Kidney tubule cell (primary cell): ENCODE data around the gene CD6.

ENCODE experiments used
- DNase-seq: peaks from one replicate; pipeline ENCODE4 v3.0.0-alpha.2; 2018; ENCODE audit warnings: low spot score

The CD6 gene, protein sequence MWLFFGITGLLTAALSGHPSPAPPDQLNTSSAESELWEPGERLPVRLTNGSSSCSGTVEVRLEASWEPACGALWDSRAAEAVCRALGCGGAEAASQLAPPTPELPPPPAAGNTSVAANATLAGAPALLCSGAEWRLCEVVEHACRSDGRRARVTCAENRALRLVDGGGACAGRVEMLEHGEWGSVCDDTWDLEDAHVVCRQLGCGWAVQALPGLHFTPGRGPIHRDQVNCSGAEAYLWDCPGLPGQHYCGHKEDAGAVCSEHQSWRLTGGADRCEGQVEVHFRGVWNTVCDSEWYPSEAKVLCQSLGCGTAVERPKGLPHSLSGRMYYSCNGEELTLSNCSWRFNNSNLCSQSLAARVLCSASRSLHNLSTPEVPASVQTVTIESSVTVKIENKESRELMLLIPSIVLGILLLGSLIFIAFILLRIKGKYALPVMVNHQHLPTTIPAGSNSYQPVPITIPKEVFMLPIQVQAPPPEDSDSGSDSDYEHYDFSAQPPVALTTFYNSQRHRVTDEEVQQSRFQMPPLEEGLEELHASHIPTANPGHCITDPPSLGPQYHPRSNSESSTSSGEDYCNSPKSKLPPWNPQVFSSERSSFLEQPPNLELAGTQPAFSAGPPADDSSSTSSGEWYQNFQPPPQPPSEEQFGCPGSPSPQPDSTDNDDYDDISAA

DNA sequence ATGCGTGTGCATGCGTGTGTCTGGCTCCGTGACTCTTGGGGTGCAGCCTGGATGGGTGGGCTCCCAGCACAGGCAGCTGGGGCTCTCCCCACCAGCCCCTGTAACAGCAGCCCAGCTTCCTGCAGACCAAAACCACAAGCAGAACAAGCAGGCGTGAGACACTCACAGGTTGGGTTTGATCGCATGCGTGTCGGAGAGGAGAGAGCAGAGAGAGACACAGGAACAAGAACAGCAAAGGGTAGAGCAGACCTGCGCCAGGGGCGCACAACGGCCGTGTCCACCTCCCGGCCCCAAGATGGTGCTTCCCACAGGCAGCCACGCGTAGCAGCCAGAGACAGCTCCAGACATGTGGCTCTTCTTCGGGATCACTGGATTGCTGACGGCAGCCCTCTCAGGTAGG is at the start of gene CD6:
Gene CD6, plus strand, starts transcription at position 161 of the 400 bp plus-strand sequence. Its CDS starts 186 bp downstream, at position 347.
- DNase-seq: no peak

DNA sequence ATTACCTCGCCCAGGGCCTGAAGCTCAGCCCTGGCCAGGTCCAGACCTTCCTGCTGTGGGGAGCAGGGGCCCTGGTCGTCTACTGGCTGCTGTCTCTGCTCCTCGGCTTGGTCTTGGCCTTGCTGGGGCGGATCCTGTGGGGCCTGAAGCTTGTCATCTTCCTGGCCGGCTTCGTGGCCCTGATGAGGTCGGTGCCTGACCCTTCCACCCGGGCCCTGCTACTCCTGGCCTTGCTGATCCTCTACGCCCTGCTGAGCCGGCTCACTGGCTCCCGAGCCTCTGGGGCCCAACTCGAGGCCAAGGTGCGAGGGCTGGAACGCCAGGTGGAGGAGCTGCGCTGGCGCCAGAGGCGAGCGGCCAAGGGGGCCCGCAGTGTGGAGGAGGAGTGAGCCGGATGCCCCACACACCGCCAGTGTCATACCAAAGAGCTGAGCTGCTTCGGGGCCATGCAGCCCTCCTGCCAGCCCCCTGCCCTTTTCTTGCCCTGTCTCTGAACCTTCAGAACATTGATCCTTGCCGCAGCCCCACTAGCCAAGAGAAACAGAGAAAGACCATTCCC is 49.6 kb upstream of the CD6 start:
- no peak for DNase-seq

DNA sequence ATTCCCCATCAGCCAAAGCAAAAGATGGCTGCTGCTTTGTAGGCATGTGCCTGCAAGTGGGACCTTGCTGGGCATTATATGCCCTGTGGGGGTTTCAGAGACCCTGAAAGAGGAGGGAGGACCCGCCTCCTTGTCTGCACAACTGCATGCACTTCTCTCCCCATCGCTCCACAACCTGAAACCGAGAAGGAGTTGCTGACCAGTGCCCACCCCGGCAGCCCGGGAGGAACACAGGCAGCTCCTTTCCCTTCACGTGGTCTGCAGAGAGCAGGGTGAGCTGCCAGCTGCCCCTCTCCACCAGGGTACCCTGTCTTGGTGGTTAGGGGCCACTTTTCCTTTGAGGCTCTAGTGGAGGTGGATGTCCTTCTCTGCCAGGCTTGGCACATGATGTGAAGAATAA is 48.6 kb upstream of the CD6 start:
- no peak for DNase-seq

DNA sequence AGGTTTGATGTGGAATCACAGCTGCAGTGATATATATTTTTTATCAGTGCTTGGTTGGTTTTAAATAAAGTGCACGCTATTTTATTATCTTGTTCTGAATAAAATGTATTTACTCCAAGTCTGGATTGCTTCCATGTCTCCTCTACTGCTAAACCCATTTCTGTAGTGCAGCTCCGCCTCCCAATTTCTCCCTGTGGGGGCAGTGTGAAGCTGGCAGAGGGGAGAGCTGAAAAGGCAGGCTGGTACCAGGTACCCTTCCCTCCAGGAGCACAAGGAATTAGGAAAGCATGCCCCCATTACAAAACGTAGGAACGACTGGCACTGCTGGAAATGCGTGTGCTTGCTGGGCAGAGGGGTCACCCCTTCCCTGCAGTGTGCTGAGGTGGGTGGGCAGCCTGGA is 48.2 kb upstream of the CD6 start:
- DNase-seq: no peak

DNA sequence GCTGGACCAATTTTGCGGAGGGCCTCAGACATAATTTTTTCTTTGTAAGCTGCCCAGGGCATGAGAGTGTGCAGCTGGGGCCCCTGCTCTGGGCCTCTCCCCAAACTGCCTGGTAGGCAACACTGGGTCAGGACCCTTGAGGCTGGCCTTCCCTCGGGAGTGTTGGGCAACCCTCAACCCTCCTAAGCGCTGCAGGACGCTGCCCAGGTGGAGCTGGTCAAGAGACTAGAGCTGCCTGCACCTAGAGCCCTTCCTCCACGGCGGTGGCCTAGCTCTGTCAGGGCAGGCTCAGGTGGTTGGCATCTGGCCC is 47.7 kb upstream of the CD6 start:
- no peak for DNase-seq

DNA sequence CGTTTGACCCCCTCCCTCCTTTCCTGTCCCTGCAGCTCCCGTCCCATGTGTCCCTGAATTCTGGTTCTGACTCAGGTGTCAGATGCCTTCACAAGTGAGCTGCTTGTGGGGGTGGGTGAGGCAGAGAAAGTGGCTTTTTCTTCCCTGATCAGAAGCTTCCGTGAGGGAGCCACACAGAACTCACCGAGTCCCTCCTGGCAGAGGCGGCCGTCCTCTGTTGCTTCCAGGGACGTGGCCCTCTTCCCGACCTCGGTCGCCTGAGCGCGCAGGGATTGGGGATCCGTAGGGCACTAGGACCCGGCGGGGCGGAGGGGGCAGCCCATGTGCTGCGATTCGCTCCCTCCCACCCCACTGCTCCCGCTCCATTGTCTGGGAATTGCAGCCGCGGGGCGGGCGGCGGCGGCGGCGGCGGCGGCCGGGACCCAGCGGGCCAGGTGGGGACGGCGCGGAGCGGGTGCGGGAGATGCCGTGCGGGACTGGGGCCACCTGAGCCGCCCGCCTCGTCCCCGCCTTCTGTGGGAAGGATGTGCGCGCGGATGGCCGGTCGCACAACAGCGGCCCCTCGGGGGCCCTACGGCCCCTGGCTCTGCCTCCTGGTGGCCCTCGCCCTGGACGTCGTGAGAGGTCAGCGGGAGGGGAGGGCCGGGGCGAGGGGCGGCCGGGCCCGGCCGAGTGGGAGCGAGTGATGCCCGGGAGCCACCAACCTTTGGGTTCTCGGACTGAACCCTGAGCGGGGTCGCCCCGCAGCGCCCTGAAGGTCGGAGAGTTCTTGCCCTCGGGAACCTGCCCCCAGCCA is 47.2 kb upstream of the CD6 start, which contains the start of gene TMEM132A:
Gene TMEM132A, plus strand, starts transcription at position 351 of the 796 bp plus-strand sequence. Its CDS starts 174 bp downstream, at position 525.
- DNase-seq: peak; percentile 84

DNA sequence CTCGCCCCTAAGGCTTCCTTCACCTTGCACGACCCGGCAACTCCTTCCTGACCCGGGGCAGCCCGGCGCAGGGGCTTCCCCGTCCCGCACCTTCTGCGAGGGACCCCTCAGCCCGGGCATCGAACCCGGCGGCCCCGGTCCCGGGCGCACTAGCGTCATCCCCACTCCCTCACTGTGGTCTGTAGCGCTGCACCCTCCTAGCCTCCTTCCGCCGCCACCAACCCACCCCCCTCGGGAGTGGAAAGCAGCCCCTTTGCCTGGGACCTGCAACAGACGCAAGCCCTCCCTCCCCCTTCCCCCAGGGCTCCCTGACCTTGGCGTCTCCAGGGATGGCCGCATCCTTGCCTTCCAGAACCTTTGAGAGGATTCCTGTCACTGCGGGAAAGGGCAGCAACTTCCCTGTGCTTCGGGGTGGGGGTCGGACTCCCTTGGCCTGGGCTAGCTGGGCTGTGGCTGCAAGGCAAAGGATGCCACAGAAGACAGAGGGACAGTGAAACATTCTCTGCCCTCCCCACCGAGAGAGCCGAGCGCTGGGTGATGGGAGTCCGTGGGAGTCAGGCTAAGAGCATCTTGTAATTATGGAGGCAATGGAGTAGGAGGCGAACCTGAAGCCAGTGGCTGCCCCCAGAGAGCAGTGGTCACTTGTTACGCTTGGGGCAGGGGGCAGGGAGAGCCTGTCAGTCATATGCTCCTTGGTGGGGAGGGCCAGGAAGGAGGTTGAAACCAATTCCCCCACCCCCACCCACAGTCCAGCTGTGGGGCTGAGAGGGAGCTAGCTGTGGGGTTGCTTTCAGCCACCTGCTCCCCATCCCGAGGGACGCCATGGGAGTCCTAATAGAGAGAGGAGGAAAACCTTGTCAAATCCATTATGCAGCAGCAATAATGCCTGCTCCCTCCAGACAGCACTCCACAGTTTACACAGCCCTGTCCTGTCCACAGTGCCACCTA is 46.3 kb upstream of the CD6 start:
- peak; percentile 12 for DNase-seq

DNA sequence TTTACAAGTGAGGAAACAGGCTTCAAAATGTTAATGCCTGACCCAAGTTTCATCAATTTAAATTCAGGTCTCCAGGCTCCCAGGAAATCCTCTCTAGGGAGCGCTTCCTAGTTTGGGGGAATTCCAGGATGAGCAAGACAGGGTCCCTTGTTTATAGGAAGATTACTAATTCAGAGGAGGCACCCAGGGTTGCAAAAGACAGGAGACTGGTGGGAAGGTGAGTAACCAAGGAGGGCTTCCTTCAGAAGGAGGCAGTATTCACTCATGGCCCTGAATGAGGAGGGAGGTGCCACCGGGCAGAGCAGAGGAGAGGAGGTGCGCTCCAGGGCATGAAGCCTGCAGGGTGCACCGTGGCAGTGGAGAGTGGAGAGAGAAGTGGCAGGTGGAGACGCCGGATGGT is 45.6 kb upstream of the CD6 start:
- peak; percentile 97 for DNase-seq

DNA sequence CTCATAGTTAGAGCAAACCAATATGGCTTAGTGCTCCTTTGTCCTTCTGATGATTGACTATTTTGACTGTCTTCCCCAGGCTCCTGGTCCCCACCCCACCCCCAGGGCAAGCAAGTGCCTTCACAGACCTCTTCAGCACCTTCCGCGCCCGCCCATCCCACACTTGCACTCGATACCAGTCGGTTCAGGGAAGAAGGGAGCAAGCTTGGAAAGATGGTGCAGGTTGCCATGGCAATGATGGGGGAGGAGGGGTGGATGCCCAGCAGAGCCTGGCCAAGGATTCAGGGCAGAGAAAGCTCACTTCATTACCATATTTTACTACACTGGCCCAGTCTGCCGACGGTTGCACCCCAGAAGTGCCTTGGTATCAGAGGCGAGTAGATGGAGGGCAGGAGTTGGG is 45.0 kb upstream of the CD6 start:
- DNase-seq: no peak

DNA sequence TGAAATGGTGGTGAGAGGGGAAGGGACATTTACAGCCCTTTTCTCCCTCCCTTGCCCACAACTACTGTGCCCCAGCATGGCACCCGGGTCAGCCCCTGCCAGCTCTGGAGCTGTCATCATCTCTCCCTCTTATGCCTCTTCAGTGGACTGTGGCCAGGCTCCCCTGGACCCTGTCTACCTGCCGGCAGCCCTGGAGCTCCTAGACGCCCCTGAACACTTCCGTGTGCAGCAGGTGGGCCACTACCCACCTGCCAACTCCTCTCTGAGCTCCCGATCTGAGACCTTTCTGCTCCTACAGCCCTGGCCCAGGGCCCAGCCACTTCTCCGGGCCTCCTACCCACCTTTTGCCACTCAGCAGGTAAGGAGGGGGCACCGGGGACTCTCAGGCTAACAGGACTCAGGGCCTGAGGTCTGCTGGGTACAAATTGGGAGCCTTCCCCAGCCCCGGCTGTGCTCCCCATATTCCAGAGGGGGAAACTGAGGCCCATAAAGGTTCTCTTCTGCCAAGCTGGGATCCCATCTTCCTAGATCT is 44.4 kb upstream of the CD6 start:
- no peak for DNase-seq

DNA sequence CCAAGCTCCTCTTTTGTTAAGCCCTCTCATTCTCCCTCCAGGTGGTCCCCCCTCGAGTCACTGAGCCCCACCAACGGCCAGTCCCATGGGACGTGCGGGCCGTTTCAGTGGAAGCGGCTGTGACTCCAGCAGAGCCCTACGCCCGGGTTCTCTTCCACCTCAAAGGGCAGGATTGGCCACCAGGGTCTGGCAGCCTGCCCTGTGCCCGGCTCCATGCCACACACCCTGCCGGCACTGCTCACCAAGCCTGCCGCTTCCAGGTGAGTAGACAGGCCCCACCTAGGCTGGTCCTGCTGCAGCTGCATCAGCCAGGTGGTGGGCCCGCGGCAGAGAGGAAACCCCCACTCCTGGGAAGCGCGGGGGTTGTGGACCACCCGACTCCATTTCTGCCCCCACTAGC is 43.9 kb upstream of the CD6 start:
- no peak for DNase-seq

DNA sequence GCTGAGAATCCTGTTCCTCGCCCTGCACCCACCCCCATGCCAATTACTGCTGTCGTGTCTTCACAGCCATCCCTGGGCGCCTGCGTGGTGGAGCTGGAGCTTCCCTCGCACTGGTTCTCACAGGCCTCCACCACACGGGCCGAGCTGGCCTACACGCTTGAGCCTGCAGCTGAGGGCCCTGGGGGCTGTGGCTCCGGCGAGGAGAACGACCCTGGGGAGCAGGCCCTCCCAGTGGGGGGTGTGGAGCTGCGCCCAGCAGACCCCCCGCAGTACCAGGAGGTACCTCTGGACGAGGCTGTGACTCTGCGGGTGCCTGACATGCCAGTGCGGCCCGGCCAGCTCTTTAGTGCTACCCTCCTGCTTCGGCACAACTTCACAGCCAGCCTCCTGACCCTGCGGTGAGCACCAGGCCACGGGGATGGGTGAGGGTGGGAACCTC is 42.9 kb upstream of the CD6 start:
- no peak for DNase-seq

DNA sequence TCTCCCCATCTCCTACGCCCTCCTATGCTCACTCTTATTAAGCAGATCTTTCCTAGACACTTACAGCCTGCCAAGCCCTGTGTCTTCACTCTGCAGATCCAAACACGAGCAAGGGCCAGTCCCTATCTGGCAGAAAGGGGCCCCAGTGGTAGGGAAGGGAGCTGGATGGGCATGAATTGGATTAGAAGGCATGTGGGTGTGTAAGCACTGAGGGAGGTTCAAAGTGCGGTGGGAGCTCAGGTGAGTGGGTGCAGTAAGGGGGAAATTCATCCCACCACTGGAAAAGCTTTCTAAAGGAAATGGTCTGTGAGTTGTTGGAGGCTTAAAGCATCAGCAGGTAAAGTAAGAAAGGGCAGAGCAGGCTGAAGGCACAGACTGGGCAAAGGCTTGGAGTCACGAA is 41.7 kb upstream of the CD6 start:
- no peak for DNase-seq

DNA sequence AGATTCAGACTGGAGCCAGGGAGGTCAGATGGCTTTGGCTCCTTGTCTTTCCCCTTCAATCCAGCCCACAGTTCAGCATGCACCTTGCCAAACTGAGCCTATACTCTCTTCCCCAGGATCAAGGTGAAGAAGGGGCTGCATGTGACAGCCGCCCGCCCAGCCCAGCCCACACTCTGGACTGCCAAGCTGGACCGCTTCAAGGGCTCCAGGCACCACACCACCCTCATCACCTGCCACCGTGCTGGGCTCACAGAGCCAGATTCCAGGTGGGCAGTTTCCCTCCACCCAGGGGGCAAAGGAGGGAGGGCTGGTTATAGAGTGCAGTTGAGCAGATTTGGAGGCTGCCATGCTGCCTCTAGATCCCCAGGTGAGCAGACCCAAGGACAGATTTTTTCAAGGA is 41.1 kb upstream of the CD6 start:
- no peak for DNase-seq

DNA sequence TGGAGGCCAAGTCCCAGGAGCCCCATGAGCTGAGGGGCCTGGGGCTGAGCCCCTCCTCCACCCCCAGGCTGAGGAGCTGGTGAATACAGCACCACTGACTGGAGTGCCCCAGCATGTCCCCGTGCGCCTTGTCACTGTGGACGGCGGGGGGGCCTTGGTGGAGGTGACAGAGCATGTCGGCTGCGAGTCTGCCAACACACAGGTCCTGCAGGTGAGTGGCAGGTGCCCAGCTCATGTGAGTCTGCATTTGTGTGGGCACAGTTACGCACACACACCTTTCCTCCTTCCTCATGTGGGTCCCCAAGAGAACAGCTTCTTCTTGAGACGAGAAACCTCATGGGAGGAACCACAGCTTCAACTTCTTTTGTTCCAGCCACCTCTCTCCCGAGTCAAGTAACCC is 39.6 kb upstream of the CD6 start:
- DNase-seq: no peak

DNA sequence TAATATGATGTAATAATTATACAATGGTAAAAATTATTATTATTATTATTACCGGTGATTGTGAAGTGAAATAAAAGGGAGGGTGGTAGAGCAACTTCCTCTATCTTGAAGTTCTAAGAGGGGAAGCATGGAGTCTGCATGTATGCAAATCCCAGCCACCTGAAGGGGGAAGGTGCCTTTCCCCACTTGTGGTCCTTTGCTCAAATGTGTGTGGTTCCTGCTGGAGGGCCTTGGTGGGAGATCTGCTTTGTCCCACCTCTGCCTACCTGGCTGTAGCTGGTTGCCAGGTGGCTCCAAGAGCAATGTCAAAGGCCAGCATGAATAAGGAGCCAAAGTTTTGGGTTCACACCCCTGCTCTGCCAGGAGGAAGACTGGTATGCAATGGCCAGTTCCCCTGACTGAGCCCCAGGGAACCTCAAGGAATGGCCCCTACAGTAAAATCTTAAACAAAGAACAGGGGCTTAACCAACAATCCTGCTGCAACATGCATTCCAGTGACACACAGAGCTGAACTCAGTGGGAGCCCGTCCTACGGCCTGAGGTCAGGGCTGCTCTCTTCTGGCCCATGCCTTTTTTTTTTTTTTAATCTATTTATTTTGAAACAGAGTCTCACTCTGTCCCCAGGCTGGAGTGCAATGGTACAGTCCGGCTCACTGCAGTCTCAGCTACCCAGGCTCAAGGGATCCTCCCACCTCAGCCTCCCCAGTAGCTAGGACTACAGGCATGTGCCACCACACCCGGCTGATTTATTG is 38.7 kb upstream of the CD6 start:
- DNase-seq: no peak

DNA sequence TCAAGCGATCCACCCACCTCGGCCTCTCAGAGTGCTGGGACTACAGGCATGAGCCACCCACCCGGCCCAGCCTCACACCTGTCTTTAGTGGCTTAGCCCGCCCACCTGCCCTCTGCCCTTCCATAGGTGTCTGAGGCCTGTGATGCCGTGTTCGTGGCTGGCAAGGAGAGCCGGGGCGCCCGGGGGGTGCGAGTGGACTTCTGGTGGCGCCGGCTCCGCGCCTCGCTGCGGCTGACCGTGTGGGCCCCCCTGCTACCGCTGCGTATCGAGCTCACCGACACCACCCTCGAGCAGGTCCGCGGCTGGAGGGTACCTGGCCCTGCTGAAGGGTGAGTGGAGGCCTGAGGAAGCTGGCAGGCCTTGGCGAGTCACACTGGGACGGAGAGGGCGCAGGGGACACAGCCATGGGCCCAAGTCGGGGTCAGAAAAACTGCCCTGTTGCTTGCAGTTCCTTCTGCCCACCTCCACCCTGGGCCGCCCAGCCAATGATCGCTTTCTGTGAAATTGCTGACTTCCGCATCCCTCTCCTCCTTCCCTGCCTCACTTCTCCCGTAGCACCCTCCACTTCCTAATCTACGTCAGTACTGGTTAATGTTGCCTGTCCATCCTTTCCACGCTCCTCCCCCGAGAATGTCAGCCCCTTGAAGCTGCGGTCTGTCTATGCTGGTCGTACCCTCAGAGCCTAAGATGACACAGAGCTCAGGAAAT is 37.9 kb upstream of the CD6 start:
- no peak for DNase-seq

DNA sequence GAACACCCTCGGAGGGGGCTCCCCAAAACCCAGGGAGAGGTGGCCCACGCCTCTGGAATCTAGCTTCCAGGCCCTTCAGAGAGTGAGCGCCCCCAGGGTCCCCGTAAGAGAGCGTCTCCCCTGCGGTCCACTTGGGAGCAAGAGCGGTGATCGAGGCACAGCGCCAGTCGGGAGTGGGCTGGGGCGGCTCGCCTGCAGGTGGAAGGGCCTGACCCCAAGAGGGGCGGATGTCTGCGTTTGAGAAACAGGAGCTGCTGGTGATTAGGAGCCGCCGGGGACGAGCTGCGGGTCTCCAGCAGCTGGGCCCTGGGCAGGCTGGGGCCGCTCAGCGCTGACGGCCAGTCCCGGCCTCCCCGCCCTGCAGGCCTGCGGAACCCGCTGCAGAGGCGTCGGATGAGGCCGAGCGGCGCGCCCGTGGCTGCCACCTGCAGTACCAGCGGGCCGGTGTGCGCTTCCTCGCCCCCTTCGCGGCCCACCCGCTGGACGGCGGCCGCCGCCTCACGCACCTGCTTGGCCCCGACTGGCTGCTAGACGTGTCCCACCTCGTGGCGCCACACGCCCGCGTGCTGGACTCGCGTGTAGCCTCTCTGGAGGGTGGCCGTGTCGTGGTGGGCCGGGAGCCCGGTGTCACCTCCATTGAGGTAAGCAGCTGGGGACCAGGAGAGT is 37.2 kb upstream of the CD6 start:
- DNase-seq: no peak
